Panc1 (cell line): ENCODE measurements around the gene ATP6V0C. TPM values are rescaled to one million over a fixed set of nuclear protein-coding genes. Genes with fewer than 3 reads are reported as not detected.
A peak's percentile ranks its signal among the peaks of the same experiment; 100 is the strongest.

Experiments
- ATAC-seq: fragments of 200-7000 bp; cut with Tn5 transposase; 2 replicates; pipeline ENCODE4 v1.9.1; 2020; ENCODE audit warnings: mild to moderate bottlenecking, moderate library complexity
- BruUV-seq: library from RNA; stranded (reverse); fragments of 400-500 nt; replicated peaks from 2 replicates; lab custom pipeline; 2021; lab: Mats Ljungman, UMichigan
- CTCF ChIA-PET: fragments of 300-600 bp; sonication (Branson Sonifier 250); formaldehyde crosslinking; loops from one replicate; lab custom pipeline; 2022; ENCODE audit warnings: antibody characterized with exemption; lab: Charles Lee
- POLR2A ChIA-PET: fragments of 300-600 bp; sonication (Branson Sonifier 250); formaldehyde crosslinking; loops from one replicate; lab custom pipeline; 2022; ENCODE audit warnings: antibody characterized with exemption; lab: Charles Lee
- DNase-seq: peaks from one replicate; pipeline ENCODE4 v3.0.0-alpha.2; 2010; ENCODE audit warnings: low read depth, low spot score
- H3K27ac ChIP-seq: 2 replicates; pipeline ENCODE4 v1.5.1; 2011; ENCODE audit warnings: mild to moderate bottlenecking, low read length, inconsistent platforms
- H3K27me3 ChIP-seq: fragments of 200-500 bp; sonication (Bioruptor generic); 2 replicates; pipeline ENCODE4 v1.6.0; 2014; ENCODE audit warnings: low read length, inconsistent platforms; ENCODE audit not compliant: control insufficient read depth, insufficient read depth
- H3K36me3 ChIP-seq: fragments of 200-500 bp; sonication (Bioruptor generic); 2 replicates; pipeline ENCODE4 v1.5.1; 2014; ENCODE audit warnings: inconsistent platforms, mild to moderate bottlenecking, low read length, moderate library complexity; ENCODE audit not compliant: control insufficient read depth, insufficient read depth
- H3K4me1 ChIP-seq: 2 replicates; pipeline ENCODE4 v1.5.1; 2011; ENCODE audit warnings: inconsistent platforms, mild to moderate bottlenecking, low read length, moderate library complexity; ENCODE audit not compliant: control insufficient read depth, insufficient read depth
- H3K4me3 ChIP-seq, 2 experiments: 2 replicates each; pipeline ENCODE4 v1.5.1; 2011 to 2012; ENCODE audit warnings: low read depth in 2 of 2, low read length in 2 of 2, mild to moderate bottlenecking in 2 of 2, inconsistent platforms in 1 of 2, moderate library complexity in 1 of 2
- H3K9me3 ChIP-seq: fragments of 200-500 bp; sonication (Bioruptor generic); 2 replicates; pipeline ENCODE4 v1.5.1; 2014; ENCODE audit warnings: low read depth, mild to moderate bottlenecking, inconsistent platforms, low read length, moderate library complexity; ENCODE audit not compliant: control insufficient read depth, insufficient read depth
- CTCF ChIP-seq: fragments of 450-650 bp; IDR thresholded peaks from 2 replicates; pipeline ENCODE4 v1.5.1; 2017; ENCODE audit warnings: mild to moderate bottlenecking
- POLR2AphosphoS5 ChIP-seq: IDR thresholded peaks from 2 replicates; pipeline ENCODE4 v1.6.1; 2012; ENCODE audit warnings: mild to moderate bottlenecking, low read depth, low read length, moderate library complexity
- REST ChIP-seq, 2 experiments: IDR thresholded peaks; 2 replicates each; pipeline ENCODE4 v1.6.1; 2011 to 2012; ENCODE audit warnings: low read depth in 2 of 2, control low read depth in 1 of 2, low read length in 1 of 2, mild to moderate bottlenecking in 1 of 2, moderate library complexity in 1 of 2; ENCODE audit not compliant: insufficient read depth in 1 of 2
- SIN3A ChIP-seq: IDR thresholded peaks from 2 replicates; pipeline ENCODE4 v1.6.1; 2012; ENCODE audit warnings: low read depth, mild to moderate bottlenecking, low read length, moderate library complexity, borderline replicate concordance; ENCODE audit not compliant: insufficient read depth
- TCF7L2 ChIP-seq: IDR thresholded peaks from 2 replicates; pipeline ENCODE4 v1.6.1; 2011; ENCODE audit warnings: mild to moderate bottlenecking, low read depth, low read length, inconsistent platforms
- in situ Hi-C: cut with HindIII; loops from 2 replicates; pipeline ENCODE4 v1.10.0; 2016; ENCODE audit warnings: low sequenced_read_pairs, low pct_unique_long_range_greater_than_20kb
- intact Hi-C: fragments of 100-400 bp; cut with micrococcal nuclease; formaldehyde crosslinking; loops from one replicate; pipeline ENCODE4 v1.10.0; 2022; ENCODE audit not compliant: unreplicated experiment
- total RNA-seq: library from RNA; stranded (reverse); gene quantifications from one replicate; pipeline ENCODE4 v1.2.1, GENCODE V29; 2021; ENCODE audit not compliant: unreplicated experiment

The ATP6V0C gene
- total RNA-seq, 1 experiment from 2014 or later = 282 TPM

GRCh38 chr16:2465653-2466415, 47.9 kb upstream of the ATP6V0C start:
- intact Hi-C loops = no loop called here
- Histone ChIP-seq H3K9me3 (no peaks in the 10 kb centered on the region), H3K4me3 (no peak overlapping the region), H3K27ac (no peak overlapping the region), H3K4me1 (peaks cover 35% of the 10 kb centered on the region), H3K36me3 (no peaks in the 10 kb centered on the region), H3K27me3 (no peaks in the 10 kb centered on the region)
- no TSS peak for BruUV-seq
- ATAC-seq (no peak), DNase-seq (no peak)
- ChIA-PET CTCF (no interaction called here), POLR2A (no interaction called here)
- in situ Hi-C loops = no loop called here
- TF ChIP-seq CTCF (no peak), SIN3A (no peak), REST (IDR thresholded peaks at IDR 0.05; ENCODE audit: insufficient read depth in 1 of 2, low read depth in 2 of 2, low read length in 1 of 2) (no peak), POLR2AphosphoS5 (no peak; the same call in none of the 2 replicates), TCF7L2 (no peak)

GRCh38 chr16:2466667-2467527, 46.9 kb upstream of the ATP6V0C start:
- no peak for TF ChIP-seq SIN3A
- TF ChIP-seq TCF7L2 = no peak
- TF ChIP-seq REST (IDR thresholded peaks at IDR 0.05; ENCODE audit: insufficient read depth in 1 of 2, low read depth in 2 of 2, low read length in 1 of 2) = no peak
- TF ChIP-seq POLR2AphosphoS5 = no peak; the same call in 1 of the 2 replicates
- no peak for TF ChIP-seq CTCF
- ChIA-PET CTCF (no interaction called here), POLR2A (no interaction called here)
- no peaks in the 10 kb centered on the region for H3K27me3 ChIP-seq
- BruUV-seq = no TSS peak
- H3K9me3 ChIP-seq = no peaks in the 10 kb centered on the region
- H3K4me1 ChIP-seq = peaks cover 35% of the 10 kb centered on the region
- peak overlapping the region; percentile 69 for H3K27ac ChIP-seq
- no peak for ATAC-seq
- in situ Hi-C loops (no loop called here), intact Hi-C loops (no loop called here)
- no peak for DNase-seq
- no peaks in the 10 kb centered on the region for H3K36me3 ChIP-seq
- H3K4me3 ChIP-seq = peak overlapping the region; percentile 32 to 42
